Lung microvascular endothelial cell (primary cell): ENCODE results near the gene TMPRSS11D. TPM values are rescaled to one million over a fixed set of nuclear protein-coding genes. Genes with fewer than 3 reads are reported as not detected.

Experiments used
- total RNA-seq: library from RNA; depleted of rRNA; stranded (reverse); fragments of >200 nt; gene quantifications from 2 replicates; pipeline ENCODE4 v1.2.1, GENCODE V29; 2014

Gene TMPRSS11D
- total RNA-seq, 1 donor from 2014 or later = under 0.01 TPM

Other genes starting within 250 kb of the TMPRSS11D start
- gene UBA6, start 182.8 kb downstream of the TMPRSS11D start, total RNA-seq = 56.9 and 67.5 TPM in 2 replicates
- not detected in 2 replicates for gene GNRHR, start 129.6 kb downstream of the TMPRSS11D start, total RNA-seq
- gene TMPRSS11A, start 79.5 kb upstream of the TMPRSS11D start, total RNA-seq = not detected in 2 replicates
- not detected in 2 replicates for gene TMPRSS11F, start 245.9 kb upstream of the TMPRSS11D start, total RNA-seq